HEK293 (cell line): Measurements from ENCODE around the gene SFXN2.
"Not testable (repeated sequence)": the region's sequence is repeated elsewhere in the genome, so short reads cannot be mapped to it uniquely, and the experiment has no call there.

Source experiments
- CTCF ChIA-PET: fragments of 350-600 bp; formaldehyde crosslinking; extraction: SDS; loops from one replicate; lab custom pipeline; 2021; ENCODE audit warnings: antibody characterized with exemption; lab: Yijun Ruan, JAX
- POLR2A ChIA-PET: fragments of 300-600 bp; formaldehyde crosslinking; extraction: SDS; loops from one replicate; lab custom pipeline; 2020; ENCODE audit warnings: antibody characterized with exemption, inconsistent platforms; lab: Yijun Ruan, JAX
- H3K27ac ChIP-seq: fragments of 200-500 bp; sonication (Bioruptor generic); 2 replicates; pipeline ENCODE4 v1.5.1; 2014; ENCODE audit warnings: low read depth, low read length, control low read depth, inconsistent platforms; ENCODE audit errors: extremely low read depth
- H3K36me3 ChIP-seq, 2 experiments: fragments of 200-500 bp in 1 of 2; sonication (Bioruptor generic) in 1 of 2; 1 replicate in 1 of 2; 2 replicates in 1 of 2; pipeline ENCODE4 v1.5.1; 2014 to 2017; ENCODE audit warnings: inconsistent platforms in 2 of 2, low read length in 2 of 2; ENCODE audit not compliant: control insufficient read depth in 2 of 2, insufficient read depth in 1 of 2
- H3K4me1 ChIP-seq: fragments of 200-500 bp; sonication (Bioruptor generic); 2 replicates; pipeline ENCODE4 v1.5.1; 2014; ENCODE audit warnings: mild to moderate bottlenecking, low read length, inconsistent platforms; ENCODE audit not compliant: control insufficient read depth, insufficient read depth
- H3K4me3 ChIP-seq: 2 replicates; pipeline ENCODE4 v1.5.1; 2011; ENCODE audit warnings: low read depth, mild to moderate bottlenecking, control low read depth, low read length, moderate library complexity
- H3K9me3 ChIP-seq: fragments of 200-500 bp; sonication (Bioruptor generic); 2 replicates; pipeline ENCODE4 v1.5.1; 2014; ENCODE audit warnings: low read depth, low read length, inconsistent platforms; ENCODE audit not compliant: control insufficient read depth, insufficient read depth
- AEBP2 ChIP-seq: fragments of 450-650 bp; formaldehyde crosslinking; IDR thresholded peaks from 2 replicates; pipeline ENCODE4 v1.5.1; 2016; ENCODE audit warnings: missing biosample characterization, missing genetic modification characterization, borderline replicate concordance
- BCL11A ChIP-seq: fragments of 450-650 bp; formaldehyde crosslinking; IDR thresholded peaks from 2 replicates; pipeline ENCODE4 v1.5.1; 2016; ENCODE audit warnings: low read depth, missing biosample characterization, missing genetic modification characterization
- FEZF1 ChIP-seq: fragments of 450-650 bp; formaldehyde crosslinking; IDR thresholded peaks from 2 replicates; pipeline ENCODE4 v1.5.1; 2016; ENCODE audit warnings: missing biosample characterization, missing genetic modification characterization
- OSR2 ChIP-seq: fragments of 450-650 bp; formaldehyde crosslinking; IDR thresholded peaks from 2 replicates; pipeline ENCODE4 v1.5.1; 2016; ENCODE audit warnings: missing biosample characterization, missing genetic modification characterization
- PBX3 ChIP-seq: sonication (generic); formaldehyde crosslinking; IDR thresholded peaks from 2 replicates; pipeline ENCODE4 v1.8.1; 2022; ENCODE audit warnings: mild to moderate bottlenecking, moderate library complexity, missing genetic modification reagents
- PRDM1 ChIP-seq: fragments of 450-650 bp; formaldehyde crosslinking; IDR thresholded peaks from 2 replicates; pipeline ENCODE4; 2016; ENCODE audit warnings: missing biosample characterization, missing genetic modification characterization
- YY1 ChIP-seq: fragments of 450-650 bp; formaldehyde crosslinking; IDR thresholded peaks from 2 replicates; pipeline ENCODE4 v1.5.1; 2018; ENCODE audit warnings: missing biosample characterization, missing genetic modification characterization
- ZEB2 ChIP-seq: fragments of 450-650 bp; formaldehyde crosslinking; IDR thresholded peaks from 2 replicates; pipeline ENCODE4 v1.5.1; 2016; ENCODE audit warnings: missing biosample characterization, missing genetic modification characterization
- ZNF184 ChIP-seq: fragments of 450-650 bp; IDR thresholded peaks from 2 replicates; pipeline ENCODE4 v1.5.1; 2018; ENCODE audit warnings: missing biosample characterization, mild to moderate bottlenecking, missing genetic modification characterization
- ZNF292 ChIP-seq: fragments of 450-650 bp; formaldehyde crosslinking; IDR thresholded peaks from 2 replicates; pipeline ENCODE4 v1.5.1; 2016; ENCODE audit warnings: low read depth, missing biosample characterization, missing genetic modification characterization, borderline replicate concordance
- ZNF488 ChIP-seq: fragments of 450-650 bp; formaldehyde crosslinking; IDR thresholded peaks from 2 replicates; pipeline ENCODE4 v1.5.1; 2016; ENCODE audit warnings: missing biosample characterization, missing genetic modification characterization
- ZNF501 ChIP-seq: fragments of 450-650 bp; formaldehyde crosslinking; IDR thresholded peaks from 2 replicates; pipeline ENCODE4 v1.5.1; 2016; ENCODE audit warnings: missing biosample characterization, missing genetic modification characterization
- ZNF600 ChIP-seq: fragments of 450-650 bp; formaldehyde crosslinking; IDR thresholded peaks from 2 replicates; pipeline ENCODE4 v1.5.1; 2016; ENCODE audit warnings: missing biosample characterization, missing genetic modification characterization
- ZNF670 ChIP-seq: fragments of 450-650 bp; formaldehyde crosslinking; IDR thresholded peaks from 2 replicates; pipeline ENCODE4 v1.5.1; 2016; ENCODE audit warnings: missing biosample characterization, missing genetic modification characterization, low read depth
- ZSCAN4 ChIP-seq: fragments of 450-650 bp; formaldehyde crosslinking; IDR thresholded peaks from 2 replicates; pipeline ENCODE4 v1.5.1; 2017; ENCODE audit warnings: missing biosample characterization, missing genetic modification characterization

Gene SFXN2

GRCh38 chr10:102713814-102714620, 419 bp upstream of the SFXN2 start, which contains the start of gene ARL3 (continued):
- TF ChIP-seq PBX3 (CRISPR knock-in tag) (peak; percentile 72; the same call in 1 of the 2 replicates), PRDM1 (tag by site-specific recombination) (no peak), YY1 (peak; percentile 53; the same call in 1 of the 2 replicates), ZSCAN4 (tag by site-specific recombination) (peak; percentile 21; the same call in 1 of the 2 replicates), ZNF600 (tag by site-specific recombination) (peak; percentile 95), AEBP2 (no peak), ZNF292 (no peak), ZNF501 (peak; percentile 88), ZEB2 (peak; percentile 63), ZNF670 (tag by site-specific recombination) (no peak), BCL11A (0 out of 2 replicates have a peak, but pooled peaks have one; percentile 42)

GRCh38 chr10:102715880-102716279, 1.4 kb downstream of the SFXN2 start:
- Histone ChIP-seq H3K9me3 (no peaks in the 10 kb centered on the region), H3K27ac (no peak overlapping the region), H3K36me3 (peaks cover 0 to 3% of the 10 kb centered on the region in 2 experiments; a peak in 2 of 3 replicates), H3K4me1 (peaks cover 17% of the 10 kb centered on the region), H3K4me3 (no peak overlapping the region)
- peak; percentile 86 for TF ChIP-seq FEZF1 (tag by site-specific recombination)
- no peak for TF ChIP-seq ZNF488 (tag by site-specific recombination)
- POLR2A ChIA-PET = interaction anchor here (0.8 to 1.7 kb wide), 2 partner anchors 14 to 31 kb away, joined by 5 to 11 read pairs; no protein-coding TSS in a partner anchor
- CTCF ChIA-PET = interaction anchor here (0.6 to 6.7 kb wide), 4 partner anchors 10 to 38 kb away, joined by 3 to 57 read pairs (median 5); no protein-coding TSS in a partner anchor

GRCh38 chr10:102716900-102717565, 2.6 kb downstream of the SFXN2 start:
- TF ChIP-seq OSR2 (0 out of 2 replicates have a peak, but pooled peaks have one; percentile 28), ZNF184 (tag by site-specific recombination) (0 out of 2 replicates have a peak, but pooled peaks have one; percentile 46)
- ChIA-PET POLR2A (interaction anchor here (0.7 kb wide), 1 partner anchor 154 kb away, joined by 4 read pairs; no protein-coding TSS in a partner anchor), CTCF (interaction anchor here (0.8 kb wide), 1 partner anchor 10 kb away, joined by 3 read pairs; no protein-coding TSS in a partner anchor)
- H3K36me3 ChIP-seq, H3K27ac ChIP-seq, H3K9me3 ChIP-seq, H3K4me3 ChIP-seq: not testable (repeated sequence)
- H3K4me1 ChIP-seq = peaks cover 13% of the 10 kb centered on the region
